Lower lobe of right lung (tissue), 2 donors: Measurements from ENCODE around the gene SOX10. TPM values are rescaled to one million over a fixed set of nuclear protein-coding genes. Genes with fewer than 3 reads are reported as not detected.

Source experiments
- ATAC-seq, 2 donors: fragments of 200-7000 bp; cut with Tn5 transposase; one replicate each; pipeline ENCODE4 v1.9.1; 2020 to 2022; ENCODE audit warnings: mild to moderate bottlenecking in 2 of 2, moderate library complexity in 2 of 2
- DNase-seq: peaks from one replicate; pipeline ENCODE4 v3.0.0-alpha.2; 2020
- H3K27ac ChIP-seq: fragments of 200-600 bp; one replicate; pipeline ENCODE4 v1.8.0; 2022
- H3K27me3 ChIP-seq: fragments of 200-600 bp; one replicate; pipeline ENCODE4 v1.8.0; 2022; ENCODE audit warnings: low read depth
- H3K36me3 ChIP-seq: fragments of 200-600 bp; one replicate; pipeline ENCODE4 v1.8.0; 2022; ENCODE audit warnings: mild to moderate bottlenecking
- H3K4me1 ChIP-seq: fragments of 200-600 bp; one replicate; pipeline ENCODE4 v1.8.0; 2022
- H3K4me3 ChIP-seq: fragments of 200-600 bp; one replicate; pipeline ENCODE4 v1.8.0; 2022; ENCODE audit warnings: mild to moderate bottlenecking
- H3K9me3 ChIP-seq: fragments of 200-600 bp; one replicate; pipeline ENCODE4 v1.8.0; 2022
- CTCF ChIP-seq: fragments of 200-600 bp; IDR thresholded peaks from one replicate; pipeline ENCODE4 v1.8.0; 2022; ENCODE audit warnings: antibody characterized with exemption, mild to moderate bottlenecking
- intact Hi-C: fragments of 100-400 bp; cut with DNase I; formaldehyde crosslinking; loops from one replicate; pipeline ENCODE4 v1.11.0; 2022
- total RNA-seq: library from RNA; stranded (reverse); fragmentation: NEBNext Ultra II Directional; extraction: Animal tissue kit (Norgen Biotek cat#: 25700); gene quantifications from one replicate; pipeline ENCODE4 v1.2.1, GENCODE V29; 2021
- donor health status: DM: no; HTN: yes; CAD: no; lungs with severe emphysema.

The SOX10 gene
- total RNA-seq, 1 donor from 2014 or later = not detected

- Histone ChIP-seq H3K4me3 (no peak overlapping the region), H3K27ac (no peak overlapping the region), H3K27me3 (no peaks in the 10 kb centered on the region), H3K9me3 (no peaks in the 10 kb centered on the region), H3K36me3 (no peaks in the 10 kb centered on the region), H3K4me1 (no peaks in the 10 kb centered on the region)
- intact Hi-C loops = no loop called here
- DNase-seq (no peak), ATAC-seq (no peak)
- no peak for TF ChIP-seq CTCF
These were observed 6.5 kb upstream of the SOX10 start for GRCh38 chr22:37990862-37991261.

- no peaks in the 10 kb centered on the region for H3K27me3 ChIP-seq
- H3K4me3 ChIP-seq = no peak overlapping the region
- no peak overlapping the region for H3K27ac ChIP-seq
- H3K36me3 ChIP-seq = no peaks in the 10 kb centered on the region
- ATAC-seq (peak in 1 of 2 donors; percentile 8), DNase-seq (no peak)
- H3K4me1 ChIP-seq = no peaks in the 10 kb centered on the region
- no peak for TF ChIP-seq CTCF
- intact Hi-C loops = no loop called here
- H3K9me3 ChIP-seq = no peaks in the 10 kb centered on the region
These were observed 5.9 kb upstream of the SOX10 start for GRCh38 chr22:37990301-37990700.

GRCh38 chr22:37989146-37990045 is 5.0 kb upstream of the SOX10 start:
- no peak overlapping the region for H3K4me3 ChIP-seq
- intact Hi-C loops = no loop called here

GRCh38 chr22:37986371-37986770 is 2.0 kb upstream of the SOX10 start:
- no peaks in the 10 kb centered on the region for H3K4me1 ChIP-seq
- H3K36me3 ChIP-seq = no peaks in the 10 kb centered on the region
- ATAC-seq (no peak), DNase-seq (no peak)
- no peak for TF ChIP-seq CTCF
- H3K9me3 ChIP-seq = no peaks in the 10 kb centered on the region
- H3K4me3 ChIP-seq = no peak overlapping the region
- no peak overlapping the region for H3K27ac ChIP-seq
- intact Hi-C loops = no loop called here
- no peaks in the 10 kb centered on the region for H3K27me3 ChIP-seq

More at GRCh38 chr22:37989146-37990045, 5.0 kb upstream of the SOX10 start:
- no peaks in the 10 kb centered on the region for H3K27me3 ChIP-seq
- DNase-seq (no peak), ATAC-seq (no peak)
- no peaks in the 10 kb centered on the region for H3K36me3 ChIP-seq
- no peak for TF ChIP-seq CTCF
- H3K9me3 ChIP-seq = no peaks in the 10 kb centered on the region
- H3K27ac ChIP-seq = no peak overlapping the region
- H3K4me1 ChIP-seq = no peaks in the 10 kb centered on the region

GRCh38 chr22:37985751-37986281 is 1.5 kb upstream of the SOX10 start:
- intact Hi-C loops = no loop called here
- no peak for DNase-seq
- TF ChIP-seq CTCF = no peak
- Histone ChIP-seq H3K9me3 (no peaks in the 10 kb centered on the region), H3K27me3 (no peaks in the 10 kb centered on the region), H3K27ac (no peak overlapping the region), H3K36me3 (no peaks in the 10 kb centered on the region), H3K4me3 (no peak overlapping the region), H3K4me1 (no peaks in the 10 kb centered on the region)
- ATAC-seq = no peak
